B cell (primary cell): ENCODE measurements around the gene ITLN2. TPM values are rescaled to one million over a fixed set of nuclear protein-coding genes. Genes with fewer than 3 reads are reported as not detected.
"Not testable (repeated sequence)": the region's sequence is repeated elsewhere in the genome, so short reads cannot be mapped to it uniquely, and the experiment has no call there.

Experiments used
- ATAC-seq: fragments of 200-7000 bp; cut with Tn5 transposase; one replicate; pipeline ENCODE4 v1.10.0; 2021; ENCODE audit warnings: low read depth, mild to moderate bottlenecking, moderate number of reproducible peaks, moderate library complexity
- CTCF ChIA-PET: fragments of 350-600 bp; sonication (Branson Sonifier 250); formaldehyde crosslinking; loops from one replicate; lab custom pipeline; 2021; ENCODE audit warnings: antibody characterized with exemption, inconsistent platforms; lab: Charles Lee
- POLR2A ChIA-PET: fragments of 350-600 bp; sonication (Branson Sonifier 250); formaldehyde crosslinking; loops from one replicate; lab custom pipeline; 2021; ENCODE audit warnings: antibody characterized with exemption; lab: Charles Lee
- DNase-seq: peaks from one replicate; pipeline ENCODE4 v3.0.0; 2013
- H2AFZ ChIP-seq: 2 replicates; pipeline ENCODE4 v1.6.1; 2012; ENCODE audit warnings: mild to moderate bottlenecking, low read depth, low read length; ENCODE audit not compliant: insufficient read depth, poor library complexity, severe bottlenecking
- H3K27ac ChIP-seq, 2 donors: 1 replicate in 1 of 2; 2 replicates in 1 of 2; pipeline ENCODE4 v1.5.1; 2012 to 2013; ENCODE audit warnings: low read length in 2 of 2, mild to moderate bottlenecking in 2 of 2, moderate library complexity in 1 of 2
- H3K27me3 ChIP-seq, 4 experiments: fragments of 200-600 bp in 1 of 4; sonication (generic) in 1 of 4; replicated peaks in 1 of 4; 1 replicate in 2 of 4; 2 replicates in 2 of 4; pipeline versions ENCODE4 v1.6.1 to v1.7.0; 2013 to 2016; ENCODE audit warnings: low read length in 3 of 4, mild to moderate bottlenecking in 2 of 4, mixed read lengths in 1 of 4, moderate library complexity in 1 of 4; ENCODE audit not compliant: insufficient read depth in 4 of 4, control insufficient read depth in 3 of 4; ENCODE audit errors: control extremely low read depth in 1 of 4
- H3K36me3 ChIP-seq, 2 experiments: replicated peaks in 1 of 2; 1 replicate in 1 of 2; 2 replicates in 1 of 2; pipeline versions ENCODE4 v1.6.1 to v1.7.1; 2013; ENCODE audit warnings: low read length in 1 of 2; ENCODE audit not compliant: insufficient read depth in 2 of 2, control insufficient read depth in 1 of 2; ENCODE audit errors: control extremely low read depth in 1 of 2, extremely low read depth in 1 of 2
- H3K4me1 ChIP-seq, 2 donors: fragments of 200-600 bp in 1 of 2; sonication (generic) in 1 of 2; 1 replicate in 1 of 2; 2 replicates in 1 of 2; pipeline versions ENCODE4 v1.5.1 to v1.6.1; 2013 to 2017; ENCODE audit warnings: low read length in 2 of 2; ENCODE audit not compliant: control insufficient read depth in 2 of 2, insufficient read depth in 2 of 2
- H3K4me2 ChIP-seq: replicated peaks from 2 replicates; pipeline ENCODE3; 2012; ENCODE audit warnings: mild to moderate bottlenecking, low read depth, low read length; ENCODE audit not compliant: poor library complexity, severe bottlenecking
- H3K4me3 ChIP-seq, 5 experiments: fragments of 200-600 bp in 1 of 5; sonication (generic) in 1 of 5; 1 replicate in 3 of 5; 2 replicates in 2 of 5; pipeline versions ENCODE4 v1.5.1 to v1.7.0; 2011 to 2016; ENCODE audit warnings: low read length in 4 of 5, mild to moderate bottlenecking in 4 of 5, low read depth in 2 of 5, control low read depth in 1 of 5, moderate library complexity in 1 of 5; ENCODE audit not compliant: insufficient read depth in 1 of 5; ENCODE audit errors: control extremely low read depth in 1 of 5, extremely low read depth in 1 of 5
- H3K79me2 ChIP-seq: fragments of 200-600 bp; sonication (generic); one replicate; pipeline ENCODE4 v1.6.0; 2016; ENCODE audit warnings: low read length; ENCODE audit not compliant: control insufficient read depth, insufficient read depth
- H3K9ac ChIP-seq: fragments of 200-600 bp; sonication (generic); 2 replicates; pipeline ENCODE4 v1.6.1; 2017; ENCODE audit warnings: mild to moderate bottlenecking, low read length, moderate library complexity
- H3K9me3 ChIP-seq, 3 donors: one replicate each; pipeline versions ENCODE4 v1.6.1 to v1.7.1; 2013; ENCODE audit warnings: low read length in 2 of 3; ENCODE audit not compliant: control insufficient read depth in 2 of 3, insufficient read depth in 1 of 3; ENCODE audit errors: control extremely low read depth in 1 of 3
- H4K20me1 ChIP-seq: 2 replicates; pipeline ENCODE4 v1.6.0; 2012; ENCODE audit warnings: mild to moderate bottlenecking, low read length; ENCODE audit not compliant: insufficient read depth, control insufficient read depth, poor library complexity, severe bottlenecking
- H3K27ac Mint-ChIP-seq: one replicate; pipeline ENCODE4 v1.8.0; 2021; ENCODE audit warnings: mixed read lengths
- H3K27me3 Mint-ChIP-seq: one replicate; pipeline ENCODE4 v1.8.0; 2021; ENCODE audit warnings: mixed read lengths
- H3K4me1 Mint-ChIP-seq: one replicate; pipeline ENCODE4 v1.8.0; 2021; ENCODE audit warnings: mixed read lengths
- H3K4me3 Mint-ChIP-seq: one replicate; pipeline ENCODE4 v1.8.0; 2021; ENCODE audit warnings: mixed read lengths
- H3K9me3 Mint-ChIP-seq: one replicate; pipeline ENCODE4 v1.8.0; 2022; ENCODE audit warnings: mixed read lengths; ENCODE audit not compliant: insufficient read depth
- EZH2 ChIP-seq: IDR thresholded peaks from 2 replicates; pipeline ENCODE4 v1.6.1; 2012; ENCODE audit warnings: borderline replicate concordance, low read depth, mild to moderate bottlenecking, moderate library complexity, low read length; ENCODE audit not compliant: insufficient read depth, poor library complexity, severe bottlenecking
- WGBS: methylation state at CpG from one replicate; pipeline ENCODE4 v1.1.5; 2013; ENCODE audit warnings: missing lambda C conversion rate; ENCODE audit not compliant: insufficient coverage; 5-methylcytosine and 5-hydroxymethylcytosine counted together
- intact Hi-C: fragments of 100-400 bp; cut with micrococcal nuclease; formaldehyde crosslinking; loops from one replicate; pipeline ENCODE4 v1.10.0; 2022
- polyA plus RNA-seq: library from polyadenylated mRNA; depleted of rRNA; stranded (reverse); fragments of >200 nt; gene quantifications from 2 replicates; pipeline ENCODE4 v1.2.3, GENCODE V29; 2012
- total RNA-seq, 2 donors: library from RNA; stranded (reverse); fragments of 120-200 nt in 1 of 2; gene quantifications; 1 replicate in 1 of 2; 2 replicates in 1 of 2; pipeline versions ENCODE4 v1.2.3 to v1.2.4, GENCODE V29; 2013 to 2022
- TF ChIP-seq, protein P1 (sequence below): fragments of 200-600 bp; IDR thresholded peaks from one replicate; pipeline ENCODE4 v1.8.0; 2022; ENCODE audit warnings: antibody characterized with exemption, mild to moderate bottlenecking

ITLN2 gene
- total and polyA plus RNA-seq, 2 donors (not counting 1 experiment from before 2014, with no cell fraction given): not detected

DNA sequence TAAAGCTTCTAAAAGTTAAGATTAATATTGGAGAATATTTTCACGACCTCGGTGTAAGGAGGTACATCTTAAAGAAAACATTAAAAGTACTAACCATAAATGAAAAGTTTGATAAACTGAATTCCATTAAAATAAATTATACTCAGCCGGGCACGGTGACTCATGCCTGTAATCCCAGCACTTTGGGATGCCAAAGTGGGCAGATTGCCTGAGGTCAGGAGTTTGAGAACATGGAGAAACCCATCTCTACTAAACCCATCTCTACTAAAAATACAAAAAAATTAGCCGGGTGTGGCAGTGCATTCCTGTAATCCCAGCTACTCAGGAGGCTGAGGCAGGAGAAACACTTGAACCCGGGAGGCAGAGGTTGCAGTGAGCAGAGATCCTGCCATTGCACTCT is 8.7 kb downstream of the ITLN2 start:
- H2AFZ ChIP-seq, DNase-seq, H3K4me3 Mint-ChIP-seq, H3K79me2 ChIP-seq, ATAC-seq, H3K4me3 ChIP-seq, H3K9me3 ChIP-seq, H3K4me1 ChIP-seq, H3K27me3 ChIP-seq, H3K4me1 Mint-ChIP-seq, H3K36me3 ChIP-seq, intact Hi-C loops, H4K20me1 ChIP-seq, H3K27ac Mint-ChIP-seq, H3K9me3 Mint-ChIP-seq, H3K27me3 Mint-ChIP-seq, H3K27ac ChIP-seq, H3K4me2 ChIP-seq, H3K9ac ChIP-seq: not testable (repeated sequence)
- 100% methylated on average over 1 of the region's 6 CpGs for WGBS
- POLR2A ChIA-PET: interaction anchor here (0.7 kb wide), 1 partner anchor 108 kb away, joined by 3 read pairs; no protein-coding TSS in a partner anchor
- CTCF ChIA-PET: interaction anchor here (1.7 kb wide), 1 partner anchor 271 kb away, joined by 6 read pairs; no protein-coding TSS in a partner anchor

DNA sequence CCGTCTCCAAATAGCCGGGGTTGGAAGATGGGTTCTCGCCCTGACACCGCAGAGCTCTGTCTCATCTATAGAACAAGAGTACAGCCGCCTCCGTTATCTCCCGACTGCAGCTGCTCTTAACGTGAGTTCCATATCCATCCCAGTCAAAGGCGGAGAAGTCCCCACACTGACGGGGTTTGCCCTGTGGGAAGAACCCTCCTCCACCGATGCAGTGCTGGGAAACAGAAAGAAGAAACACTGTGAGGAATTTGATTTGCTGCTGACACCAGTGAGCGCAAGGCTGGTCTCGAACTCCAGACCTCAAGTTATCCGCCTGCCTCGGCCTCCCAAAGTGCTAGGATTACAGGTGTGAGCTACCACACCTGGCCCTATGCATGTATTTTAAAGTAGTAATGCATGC is 9.5 kb downstream of the ITLN2 start:
- Mint-ChIP-seq H3K27ac (no peak overlapping the region), H3K4me1 (no peaks in the 10 kb centered on the region), H3K9me3 (no peaks in the 10 kb centered on the region), H3K4me3 (no peak overlapping the region), H3K27me3 (peaks cover 8% of the 10 kb centered on the region)
- no peaks in the 10 kb centered on the region for H3K27me3 ChIP-seq
- H2AFZ ChIP-seq: no peak overlapping the region
- no peak overlapping the region for H3K4me3 ChIP-seq
- no peak for TF ChIP-seq EZH2
- TF ChIP-seq, protein P1, sequence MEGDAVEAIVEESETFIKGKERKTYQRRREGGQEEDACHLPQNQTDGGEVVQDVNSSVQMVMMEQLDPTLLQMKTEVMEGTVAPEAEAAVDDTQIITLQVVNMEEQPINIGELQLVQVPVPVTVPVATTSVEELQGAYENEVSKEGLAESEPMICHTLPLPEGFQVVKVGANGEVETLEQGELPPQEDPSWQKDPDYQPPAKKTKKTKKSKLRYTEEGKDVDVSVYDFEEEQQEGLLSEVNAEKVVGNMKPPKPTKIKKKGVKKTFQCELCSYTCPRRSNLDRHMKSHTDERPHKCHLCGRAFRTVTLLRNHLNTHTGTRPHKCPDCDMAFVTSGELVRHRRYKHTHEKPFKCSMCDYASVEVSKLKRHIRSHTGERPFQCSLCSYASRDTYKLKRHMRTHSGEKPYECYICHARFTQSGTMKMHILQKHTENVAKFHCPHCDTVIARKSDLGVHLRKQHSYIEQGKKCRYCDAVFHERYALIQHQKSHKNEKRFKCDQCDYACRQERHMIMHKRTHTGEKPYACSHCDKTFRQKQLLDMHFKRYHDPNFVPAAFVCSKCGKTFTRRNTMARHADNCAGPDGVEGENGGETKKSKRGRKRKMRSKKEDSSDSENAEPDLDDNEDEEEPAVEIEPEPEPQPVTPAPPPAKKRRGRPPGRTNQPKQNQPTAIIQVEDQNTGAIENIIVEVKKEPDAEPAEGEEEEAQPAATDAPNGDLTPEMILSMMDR: no peak
- 94% methylated on average over 13 of the region's 15 CpGs for WGBS
- H4K20me1 ChIP-seq: no peaks in the 10 kb centered on the region
- no peak overlapping the region for H3K9ac ChIP-seq
- no peak overlapping the region for H3K4me2 ChIP-seq
- no peak for ATAC-seq
- no peaks in the 10 kb centered on the region for H3K4me1 ChIP-seq
- H3K79me2 ChIP-seq: no peaks in the 10 kb centered on the region
- H3K27ac ChIP-seq: no peak overlapping the region
- H3K36me3 ChIP-seq: no peaks in the 10 kb centered on the region
- H3K9me3 ChIP-seq: peaks cover 0 to 6% (median 1%) of the 10 kb centered on the region in 3 donors
- ChIA-PET POLR2A (no interaction called here), CTCF (interaction anchor here (0.9 to 1.7 kb wide), 3 partner anchors 9 to 270 kb away, joined by 4 to 6 read pairs (median 5); partner anchors contain the start of gene ITLN2)
- intact Hi-C loops: no loop called here
- no peak for DNase-seq
